MV-4-11 (cell line): ENCODE results near the gene CDH2.

Source experiments
- DNase-seq: peaks from one replicate; lab custom pipeline; 2025; lab: John Stamatoyannopoulos, UW

The CDH2 gene

DNA sequence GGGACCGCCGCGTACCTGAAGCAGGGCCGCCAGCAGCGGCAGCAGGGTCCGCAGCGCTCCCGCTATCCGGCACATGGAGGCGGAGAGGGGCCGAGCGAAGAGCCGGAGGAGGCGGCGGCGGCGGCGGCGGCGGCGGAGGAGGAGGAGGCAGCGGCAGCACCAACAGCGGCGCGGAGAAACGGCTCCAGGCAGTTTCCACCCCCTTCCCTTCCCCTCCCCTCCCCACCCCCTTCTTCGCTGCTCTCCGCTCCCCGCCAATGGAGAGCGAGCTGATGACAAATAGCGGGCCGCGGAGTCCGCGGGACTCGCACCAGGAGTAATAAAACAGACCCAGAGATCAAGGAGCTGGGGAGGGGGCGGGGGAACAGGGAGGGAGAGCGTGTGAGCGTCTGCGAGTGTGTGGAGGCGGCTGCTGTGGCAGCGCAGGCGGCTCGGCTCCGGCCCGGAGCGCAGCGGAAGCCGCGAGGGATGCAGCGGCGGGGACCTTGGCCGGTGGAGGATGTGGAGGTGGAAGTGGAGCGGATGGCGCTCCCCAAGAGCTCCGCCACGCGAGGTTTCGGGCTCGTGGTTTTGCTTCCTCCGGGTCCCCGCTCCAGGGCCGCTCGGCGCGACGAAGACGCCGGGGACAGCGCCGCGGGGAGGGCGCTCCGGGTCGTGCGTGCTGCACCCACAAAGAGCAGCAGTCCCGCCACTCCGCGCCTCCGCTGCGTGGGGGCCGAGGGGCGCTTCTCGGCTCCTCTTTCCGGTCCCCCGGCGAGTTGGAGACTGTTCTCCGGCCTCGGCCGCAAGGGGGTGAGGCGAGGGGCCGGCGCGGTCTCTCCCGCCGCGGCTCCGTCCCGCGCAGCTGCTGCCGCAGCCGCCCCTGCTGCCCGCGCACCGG, at the start of gene CDH2:
Gene CDH2 (minus strand): TSS at position 183 of the 880 bp plus-strand sequence. CDS start 108 bp downstream, at position 75.
- no peak for DNase-seq

DNA sequence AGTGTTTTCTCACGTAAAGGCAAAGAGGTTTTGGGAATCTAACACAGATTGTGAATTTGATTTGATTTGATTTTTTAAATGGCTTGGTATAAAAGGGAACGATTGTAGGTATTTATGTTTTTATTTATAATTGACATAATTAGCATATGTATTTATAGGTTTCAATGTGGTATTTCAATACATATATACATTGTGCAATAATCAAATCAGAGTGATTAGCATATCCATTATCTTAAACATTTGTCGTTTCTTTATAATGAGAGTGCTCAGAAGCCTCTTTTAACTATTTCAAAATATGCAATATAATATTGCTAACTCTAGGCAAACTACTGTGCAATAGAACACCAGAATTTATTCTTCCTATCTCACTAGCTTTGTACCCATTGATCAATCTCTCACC, 35.1 kb upstream of the CDH2 start:
- DNase-seq = no peak

DNA sequence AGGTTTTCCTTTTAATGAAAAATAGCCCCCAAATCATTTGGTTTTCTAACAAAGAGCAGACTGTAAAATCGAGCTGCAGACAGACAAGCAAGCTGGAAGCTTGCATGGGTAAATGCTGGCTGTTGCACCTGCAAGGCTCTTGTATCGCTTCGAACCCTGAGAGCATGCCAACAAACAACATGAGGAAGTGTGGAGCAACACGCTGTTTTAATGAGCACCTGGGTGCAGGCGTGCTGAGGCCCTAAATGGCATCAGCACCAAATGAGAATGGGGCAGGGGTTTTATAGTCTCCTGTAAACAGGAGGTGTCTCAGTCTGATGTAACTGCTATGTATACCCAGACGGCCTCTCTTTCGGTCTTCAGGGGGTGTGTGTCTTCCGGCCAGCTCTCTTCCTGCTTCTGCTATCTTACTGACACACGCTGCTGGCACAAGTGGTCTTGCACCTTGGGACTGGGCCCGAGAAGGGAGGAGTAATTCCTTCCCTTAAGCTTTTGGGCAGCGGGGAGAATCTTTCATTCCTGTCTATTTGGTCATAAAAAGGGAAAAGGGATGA, 31.9 kb upstream of the CDH2 start:
- DNase-seq = no peak

DNA sequence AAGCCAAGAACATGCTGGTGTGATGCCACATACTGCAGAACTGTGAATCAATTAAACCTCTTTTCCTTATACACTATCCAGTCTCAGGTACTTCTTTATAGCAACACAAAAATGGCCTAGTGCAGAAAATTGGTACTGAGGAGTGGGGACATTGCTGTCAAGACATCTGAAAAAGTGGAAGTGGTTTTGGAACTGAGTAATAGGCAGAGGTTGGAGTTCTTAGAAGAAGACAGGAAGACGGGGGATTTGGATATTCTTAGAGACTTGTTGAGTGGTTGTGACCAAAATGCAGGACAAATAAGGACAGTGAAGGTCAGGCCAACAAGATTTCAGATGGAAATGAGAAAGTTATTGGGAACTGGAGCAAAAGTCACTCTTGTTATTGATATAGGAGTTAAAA, 31.3 kb upstream of the CDH2 start:
- peak; percentile 73 for DNase-seq

DNA sequence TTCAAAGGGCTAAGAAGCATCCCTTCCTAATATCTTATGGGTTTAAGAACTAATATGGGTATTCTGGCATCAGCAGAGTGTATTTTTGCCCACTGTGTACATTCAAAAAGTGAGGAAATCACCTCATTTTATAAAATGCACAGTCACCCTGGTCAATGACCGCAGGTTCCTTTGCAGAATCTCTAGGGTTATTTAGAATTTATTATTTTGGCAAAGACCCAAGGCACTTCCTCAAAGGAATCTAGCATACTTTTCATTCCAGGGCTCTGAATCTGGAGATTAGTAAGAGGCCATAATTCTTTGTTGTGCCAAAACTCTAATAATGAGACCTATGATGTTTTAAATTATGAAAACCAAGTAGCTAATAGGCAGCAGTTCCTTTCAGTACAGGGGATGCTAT, 27.2 kb upstream of the CDH2 start:
- no peak for DNase-seq

DNA sequence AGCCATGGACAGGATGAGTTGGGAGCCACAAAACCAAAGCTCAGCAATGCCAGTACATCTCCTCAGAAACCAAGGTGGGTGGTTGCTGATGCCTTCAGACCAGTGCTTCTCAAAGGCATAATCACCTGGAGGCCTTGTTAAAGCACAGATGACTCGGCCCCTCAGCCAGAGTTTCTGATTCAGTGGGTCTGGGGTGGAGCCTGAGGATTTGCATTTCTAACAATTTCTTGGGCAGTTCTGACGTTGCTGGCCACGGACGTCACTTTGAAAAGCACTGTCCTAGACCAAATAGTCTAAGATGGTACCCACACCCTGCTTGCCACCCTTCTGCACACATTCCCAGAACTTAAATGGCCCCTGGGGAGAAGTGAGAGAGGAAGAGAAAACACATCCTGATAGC, 24.1 kb upstream of the CDH2 start:
- DNase-seq = no peak

DNA sequence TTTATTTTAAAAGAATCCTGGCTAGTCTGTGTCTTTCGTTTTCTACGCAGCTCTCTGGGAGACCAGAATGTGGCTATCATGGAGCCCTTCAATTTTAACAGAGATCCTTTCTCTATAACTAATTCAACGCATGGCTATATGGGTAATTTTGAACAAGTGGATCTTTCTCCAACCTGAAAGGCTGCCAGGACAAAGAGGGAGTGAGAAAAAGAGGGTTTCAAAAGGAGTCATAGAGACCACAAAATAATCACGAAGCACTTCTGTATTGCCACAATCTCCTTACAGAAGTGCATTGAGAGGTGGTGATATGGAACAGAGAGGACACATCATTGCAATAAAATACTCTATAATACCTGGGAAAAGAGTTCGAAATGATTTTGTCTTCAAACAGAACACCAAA, 21.7 kb upstream of the CDH2 start:
- no peak for DNase-seq

DNA sequence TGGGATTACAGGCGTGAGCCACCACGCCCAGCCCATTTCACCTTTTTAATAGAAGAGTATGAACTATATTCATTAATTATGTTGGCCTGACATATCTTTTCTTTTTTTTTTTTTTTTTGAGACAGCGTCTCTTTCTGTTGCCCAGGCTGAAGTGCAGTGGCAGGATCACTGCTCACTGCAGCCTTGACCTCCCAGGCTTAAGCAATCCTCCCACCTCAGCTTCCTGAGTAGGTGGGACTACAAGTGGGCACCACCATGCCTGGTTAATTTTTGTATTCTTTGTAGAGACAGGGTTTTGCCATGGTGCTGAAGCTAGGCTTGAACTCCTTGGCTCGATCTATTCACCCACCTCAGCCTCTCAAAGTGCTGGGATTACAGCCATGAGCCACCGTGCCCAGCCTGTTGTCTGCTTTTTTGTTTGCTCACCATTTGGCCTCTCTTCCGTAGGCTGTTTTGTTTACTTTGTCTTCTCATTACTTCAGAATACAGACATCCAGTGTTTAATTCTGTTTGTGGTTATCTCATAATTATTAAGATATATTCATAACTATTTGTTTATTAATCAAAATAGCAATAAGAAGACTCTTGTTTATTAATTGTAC, 16.3 kb upstream of the CDH2 start:
- DNase-seq = no peak

DNA sequence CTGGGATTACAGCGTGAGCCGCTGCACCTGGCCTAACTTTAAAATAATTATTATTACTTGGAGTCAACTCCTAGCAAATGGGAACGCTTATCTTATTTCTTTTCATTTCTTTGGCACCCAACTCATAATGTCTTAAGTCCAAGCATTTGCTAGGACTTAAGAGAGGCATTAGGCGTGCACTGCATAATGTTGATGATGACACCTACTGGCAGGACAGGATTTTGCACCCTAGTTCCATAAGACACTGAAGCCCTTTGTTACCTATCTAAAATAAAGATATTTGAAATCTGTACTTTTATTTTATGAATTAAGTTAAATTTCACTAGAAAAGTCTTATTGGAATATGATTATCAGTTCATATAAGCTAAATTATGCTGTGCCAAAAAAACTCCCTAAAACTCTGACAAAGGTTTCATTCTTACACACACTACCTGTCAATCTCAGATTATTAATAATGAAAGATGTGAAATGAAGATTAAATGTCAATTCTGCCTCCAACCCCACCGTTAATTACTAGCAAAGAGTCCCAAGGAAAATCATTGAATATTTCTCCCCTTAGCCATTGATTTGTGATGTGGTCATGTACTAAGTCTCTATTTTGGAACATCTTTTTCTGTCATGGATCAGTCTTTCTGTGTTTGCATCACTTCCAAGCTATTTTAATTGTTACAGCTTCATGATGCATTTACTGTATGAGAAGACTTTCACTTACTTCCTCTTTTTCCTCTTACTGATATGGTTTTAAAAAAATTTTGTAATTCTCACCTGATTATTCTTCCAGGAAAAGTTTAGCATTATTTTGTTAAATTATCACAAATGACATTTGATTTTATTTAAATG, 12.7 kb upstream of the CDH2 start:
- DNase-seq = peak; percentile 26

DNA sequence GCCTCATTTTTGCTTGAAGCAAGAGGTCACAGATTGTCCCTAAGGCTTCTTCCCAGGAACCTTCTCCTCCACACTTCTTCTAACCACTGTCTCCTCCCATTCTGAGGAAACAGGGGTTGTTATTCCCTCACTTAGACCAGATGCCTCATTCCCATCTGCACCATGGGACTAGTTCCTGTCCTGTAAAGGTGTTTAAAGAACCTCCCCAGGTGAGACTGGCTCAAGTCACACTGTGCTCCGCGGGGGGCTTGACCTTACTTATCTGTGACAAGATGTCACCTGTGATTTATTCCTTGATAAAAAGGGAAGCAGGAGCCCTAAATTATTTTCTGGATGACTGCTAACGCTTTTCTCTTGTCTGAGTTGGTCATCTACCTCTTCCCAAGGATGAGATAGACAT, 8.2 kb upstream of the CDH2 start:
- no peak for DNase-seq

DNA sequence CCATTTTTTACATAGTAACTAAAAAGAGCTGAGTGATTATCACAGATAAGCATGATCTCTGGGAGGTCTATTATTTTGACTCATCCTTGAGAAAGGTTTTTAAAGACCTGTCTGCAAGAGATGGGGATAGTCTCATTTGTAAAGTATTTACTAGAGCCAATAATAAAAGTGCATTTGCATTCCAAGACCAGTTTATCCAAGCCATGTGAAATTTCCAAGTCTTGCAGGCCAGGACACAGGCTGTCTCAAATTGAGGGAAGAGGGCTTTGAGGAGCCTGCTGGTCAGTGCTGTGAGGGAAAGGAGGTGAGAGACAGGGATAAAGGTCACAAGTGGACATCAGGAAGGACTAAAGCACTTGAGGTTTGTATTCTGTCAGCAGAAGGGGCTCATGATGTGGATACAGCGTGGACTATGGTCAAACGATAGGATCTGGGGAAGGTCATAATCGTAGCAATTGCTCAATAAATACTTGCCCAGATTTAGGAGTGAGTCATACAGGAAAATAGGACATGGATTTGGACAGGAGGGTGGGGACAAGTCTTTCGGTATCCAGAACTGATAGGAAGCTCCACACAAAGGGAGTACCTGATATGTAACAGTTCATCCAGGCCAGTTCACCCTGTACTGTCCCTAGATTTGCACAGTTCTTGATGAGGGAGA, 6.6 kb upstream of the CDH2 start:
- no peak for DNase-seq

DNA sequence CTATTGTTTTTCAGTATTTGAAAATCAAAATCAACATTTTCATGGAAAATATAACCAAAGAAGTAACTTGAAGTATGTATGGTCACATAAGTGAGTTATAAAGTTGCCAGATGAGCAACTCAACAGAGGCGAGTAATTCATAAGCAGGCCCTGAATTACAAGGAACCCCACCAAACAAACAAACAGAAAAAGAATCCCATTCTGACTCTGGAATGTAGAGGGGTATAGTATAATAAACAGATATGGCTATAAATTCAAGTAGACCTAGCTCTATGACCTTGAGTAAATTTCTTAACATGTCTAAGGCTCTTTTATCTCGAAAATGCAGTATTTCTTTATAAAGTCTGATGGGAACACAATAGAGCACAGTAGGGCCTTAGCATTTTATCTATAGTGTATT, 4.7 kb upstream of the CDH2 start:
- no peak for DNase-seq

DNA sequence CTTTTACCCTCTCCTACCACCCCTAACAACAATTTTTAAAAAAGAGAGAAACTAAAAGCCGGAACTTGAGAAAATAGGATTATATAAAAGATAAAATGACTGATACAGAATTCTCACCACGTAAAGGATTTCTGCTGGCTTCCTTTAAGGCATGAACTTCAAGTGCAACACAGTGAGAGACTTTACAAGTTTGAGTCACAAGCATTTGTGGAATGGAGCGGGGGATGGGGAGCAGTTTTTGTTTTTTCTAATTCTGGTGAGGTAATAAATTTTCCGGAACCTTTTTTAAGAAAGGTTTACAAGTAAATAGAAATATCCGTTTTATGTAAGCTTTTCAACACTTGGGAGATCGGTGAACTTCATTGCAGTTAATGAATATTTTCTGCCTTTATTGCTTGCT, 1.8 kb upstream of the CDH2 start:
- no peak for DNase-seq

DNA sequence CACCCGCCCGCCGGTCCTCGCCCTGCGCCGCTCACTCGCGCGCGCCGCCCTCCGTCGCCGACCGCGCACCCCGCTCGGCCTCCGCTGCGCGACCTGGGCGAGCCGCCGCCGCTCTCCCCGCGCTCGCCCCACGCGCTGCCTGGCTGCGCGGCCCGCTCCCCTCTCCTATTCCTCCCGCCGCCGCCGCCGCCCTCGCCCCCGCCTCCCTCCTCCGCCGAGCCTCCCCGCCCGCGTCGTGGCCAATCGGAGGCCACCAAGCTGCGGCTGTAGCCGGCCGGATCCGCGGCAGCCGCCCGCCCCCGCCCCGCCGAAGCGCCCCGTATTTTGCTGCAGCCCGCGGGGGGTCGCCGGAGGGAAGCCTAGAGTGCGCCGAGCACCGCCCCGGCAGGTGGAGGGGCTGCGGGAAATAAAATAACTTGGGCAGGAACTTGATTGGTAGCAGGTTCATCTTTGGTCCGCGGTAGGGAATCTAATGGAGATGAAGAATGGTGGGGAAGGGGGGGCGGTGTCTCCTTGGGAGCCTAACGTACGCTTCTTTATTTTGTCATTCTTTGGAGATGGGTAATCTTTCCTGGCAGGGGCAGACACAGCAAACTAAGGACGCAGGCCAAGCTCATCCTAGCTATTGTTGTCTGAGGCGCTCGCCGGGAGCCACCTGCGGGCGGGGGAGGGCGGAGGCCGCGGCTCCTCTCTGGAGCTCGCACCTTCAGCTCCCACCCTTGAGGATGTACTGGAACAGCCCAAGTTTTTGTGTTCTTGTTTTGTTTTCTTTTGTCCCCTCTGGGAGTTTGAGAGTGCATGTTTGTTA, 1.1 kb upstream of the CDH2 start:
- no peak for DNase-seq

DNA sequence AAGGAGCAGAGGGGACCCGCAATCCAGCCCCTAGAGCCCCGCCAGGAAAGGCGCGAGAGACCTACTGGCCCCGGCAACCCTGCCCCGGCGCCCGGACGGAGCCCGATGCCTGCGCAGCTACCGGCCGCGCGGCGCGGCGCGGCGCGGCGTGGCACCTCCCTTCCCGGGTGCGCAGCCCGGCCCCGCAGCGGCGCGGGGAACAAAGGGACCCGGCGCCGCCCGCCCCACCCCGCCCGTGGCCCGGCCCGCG, 307 bp downstream of the CDH2 start:
- no peak for DNase-seq

DNA sequence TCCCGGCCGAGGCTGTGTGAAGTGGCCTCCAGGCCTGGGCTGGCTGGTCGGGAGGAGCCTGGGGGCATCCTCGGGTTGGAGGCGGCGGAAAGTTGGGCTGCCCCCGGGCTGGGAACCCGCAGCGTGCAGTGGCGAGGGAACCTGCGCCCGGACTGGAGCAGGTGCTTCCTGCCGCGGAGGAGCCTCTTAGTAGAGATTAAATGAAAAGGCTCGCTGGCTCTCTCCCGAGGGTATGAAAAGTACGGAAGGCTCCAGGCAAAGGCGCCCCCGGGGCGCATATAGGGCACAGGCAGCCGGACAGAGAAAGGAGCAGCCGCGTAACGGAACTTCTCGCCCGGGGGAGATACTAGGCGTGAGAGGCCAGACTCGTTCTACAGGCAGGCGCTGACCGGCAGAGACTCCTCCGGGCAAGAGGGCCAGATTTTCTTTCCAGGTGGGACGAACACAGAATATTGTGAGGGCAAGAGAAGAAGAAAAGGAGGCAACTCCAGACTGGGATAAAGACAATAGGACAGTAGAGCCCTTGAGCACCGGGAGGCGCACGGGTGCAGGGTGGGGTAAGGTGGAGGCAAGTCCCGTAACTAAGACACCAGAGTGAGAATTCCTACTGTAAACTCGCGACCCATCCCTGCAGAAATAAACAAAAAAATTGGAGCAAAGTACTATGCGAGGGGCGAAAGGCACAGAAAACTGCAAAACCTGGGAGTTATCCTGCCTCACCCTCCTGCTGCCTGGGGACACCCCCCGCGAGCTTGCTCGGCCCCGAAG, 816 bp downstream of the CDH2 start:
- no peak for DNase-seq

DNA sequence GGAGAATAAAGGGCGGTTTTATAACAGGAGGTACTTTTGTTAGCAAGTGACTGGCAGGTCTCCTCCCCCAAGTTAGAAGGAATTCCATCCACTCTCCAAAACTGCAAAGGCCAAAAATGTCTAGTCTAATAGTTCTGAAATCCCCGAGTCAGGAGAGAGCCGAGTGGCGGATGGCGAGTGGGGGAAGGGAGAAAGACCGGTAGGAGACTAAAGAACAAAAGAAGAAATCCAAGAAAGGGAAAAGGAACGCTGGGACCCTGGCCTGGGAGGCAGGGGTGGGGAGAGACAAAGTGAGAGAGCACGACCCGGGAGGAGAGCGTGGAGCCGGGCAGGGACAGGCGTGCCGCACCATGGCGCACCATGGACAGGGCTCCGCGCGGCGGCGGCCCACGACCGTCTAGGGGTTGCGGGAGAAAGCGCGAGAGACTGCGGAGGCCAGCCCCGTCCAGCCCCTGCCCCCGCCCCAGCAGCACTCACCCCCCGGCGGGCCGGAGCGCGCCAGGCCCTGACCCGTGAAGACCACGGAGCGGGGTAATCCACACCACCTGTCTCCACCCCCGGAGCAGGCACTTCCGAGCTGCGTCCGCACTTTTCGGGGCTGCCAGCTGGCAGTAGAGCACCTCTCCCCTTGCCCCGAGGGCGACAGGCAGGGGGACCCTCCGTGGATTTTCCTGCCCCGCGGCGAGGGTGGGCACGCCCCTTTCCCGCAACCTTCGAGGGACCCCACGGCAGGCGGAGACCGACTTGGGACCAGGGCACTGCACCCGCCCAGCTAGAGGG, 1.6 kb downstream of the CDH2 start:
- no peak for DNase-seq

DNA sequence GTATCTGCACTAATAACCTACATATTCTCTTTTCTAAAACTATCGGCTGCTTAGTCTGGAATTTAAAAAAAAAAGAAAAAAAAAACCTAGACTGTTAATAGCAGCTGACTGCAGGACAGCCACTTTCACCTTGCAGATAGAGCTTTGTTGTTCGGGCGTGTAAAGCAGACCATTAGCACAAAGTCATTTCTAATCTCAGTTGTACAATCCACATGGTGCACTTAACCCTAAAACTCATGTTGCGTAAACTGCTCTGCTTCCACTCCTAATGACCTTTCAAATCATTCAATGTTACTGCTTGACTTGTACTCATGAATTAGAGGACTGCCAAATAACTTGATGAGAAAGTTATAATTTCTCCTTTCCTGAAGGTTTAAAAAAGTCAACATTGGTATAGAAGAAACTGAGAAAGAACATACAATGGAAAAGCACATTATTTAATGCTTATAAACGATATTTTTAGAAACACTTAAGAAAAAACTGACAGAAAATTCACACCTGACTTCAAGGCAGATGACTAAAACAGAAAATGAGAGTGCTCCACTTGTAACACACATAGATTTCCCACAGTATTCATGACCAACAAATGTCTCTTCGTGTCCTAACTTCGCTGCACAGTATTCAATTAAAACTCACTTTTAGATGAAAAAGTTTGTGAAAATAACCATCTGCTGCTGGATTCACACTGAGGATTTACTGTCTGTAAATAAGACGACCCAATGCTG, 2.6 kb downstream of the CDH2 start:
- DNase-seq = no peak

DNA sequence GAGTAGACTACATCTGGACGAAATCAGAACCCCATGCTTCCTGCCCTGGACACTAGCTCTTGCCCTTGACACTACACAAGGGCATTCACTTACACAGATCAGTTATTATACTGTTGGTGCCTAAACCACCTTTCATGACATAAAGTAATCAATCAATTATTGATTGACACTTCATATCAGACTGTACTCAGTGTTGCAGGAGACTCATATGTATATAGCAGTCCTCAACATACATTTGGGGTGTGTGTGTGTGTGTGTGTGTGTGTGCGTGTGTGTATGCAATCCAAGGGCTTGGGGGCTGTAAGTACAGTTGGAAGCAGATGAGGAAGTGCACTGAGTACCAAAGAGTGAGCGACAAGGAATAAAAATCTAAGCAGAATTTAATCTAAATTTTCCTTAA, 5.1 kb downstream of the CDH2 start:
- no peak for DNase-seq
